Measurements from ENCODE around the gene SLC25A23. TPM values are rescaled to one million over a fixed set of nuclear protein-coding genes. Genes with fewer than 3 reads are reported as not detected.

The SLC25A23 gene
- total and polyA plus RNA-seq, 2 experiments from 2014 or later = 25.7 to 96.4 TPM

DNA sequence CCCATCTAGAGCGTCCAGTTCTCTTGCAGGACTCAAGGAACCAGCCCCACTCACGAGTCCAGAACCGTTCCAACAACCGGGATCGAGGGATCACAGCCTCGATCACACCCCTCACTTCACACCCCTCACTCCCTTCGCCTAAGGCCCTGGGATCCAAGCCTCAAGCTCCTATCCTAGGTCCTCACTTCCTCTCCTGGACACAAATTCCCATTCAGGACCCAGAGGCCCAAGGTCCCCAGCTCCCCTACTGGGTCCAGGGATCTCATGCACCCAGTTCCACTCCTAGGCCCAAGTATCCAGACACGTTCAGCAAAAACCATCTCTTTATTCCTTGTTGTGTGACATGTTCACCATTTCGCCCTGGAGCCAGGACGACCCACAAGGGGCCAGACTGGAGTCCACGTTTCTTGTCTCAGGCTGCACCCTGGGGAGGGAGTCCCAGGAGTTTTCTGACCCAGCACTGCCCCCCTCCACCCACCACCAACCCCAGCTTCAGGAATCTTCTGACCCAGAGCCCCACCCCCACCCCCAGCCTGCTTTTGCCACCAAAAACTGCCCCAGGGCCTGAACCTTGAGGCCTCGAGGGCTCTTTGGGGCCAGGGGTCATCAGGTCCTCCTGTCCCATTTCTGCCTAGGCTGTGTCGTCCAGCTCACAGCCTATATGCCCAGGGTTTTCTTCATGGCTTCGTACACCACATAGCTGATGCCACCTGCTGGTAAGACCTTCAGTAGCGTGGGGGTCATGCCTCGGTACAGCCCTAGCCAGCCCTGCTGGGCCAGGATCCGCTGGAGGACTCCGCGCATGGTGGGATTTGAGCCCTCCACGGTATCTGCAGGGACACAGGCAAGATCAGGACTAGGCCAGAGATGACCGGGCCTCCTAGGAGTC is 33.6 kb downstream of the SLC25A23 start:
- H3K36me3 Mint-ChIP-seq (ENCODE audit: low read depth) = peaks cover 40% of the 10 kb centered on the region
- Histone ChIP-seq H2AFZ (no peak overlapping the region), H3F3A (replicated peaks; ENCODE audit: low read depth) (0 out of 2 replicates have a peak, but pooled peaks cover 4% of the 10 kb centered on the region), H3K4me1 (ENCODE audit: insufficient read depth) (peaks cover 8% of the 10 kb centered on the region; the same call in 1 of the 2 replicates), H3K27me3 (ENCODE audit: insufficient read depth) (no peaks in the 10 kb centered on the region), H4K20me1 (replicated peaks; ENCODE audit: insufficient read depth) (peaks cover 25% of the 10 kb centered on the region), H3K4me2 (no peak overlapping the region), H3K27ac (ENCODE audit: low read depth) (no peak overlapping the region), H3K9me2 (ENCODE audit: insufficient read depth) (peaks cover 7% of the 10 kb centered on the region; the same call in 1 of the 2 replicates), H3K36me3 (ENCODE audit: insufficient read depth) (peaks cover 9% of the 10 kb centered on the region; the same call in 1 of the 2 replicates), H3K79me2 (replicated peaks; ENCODE audit: insufficient read depth) (peaks cover 32% of the 10 kb centered on the region), H3K4me3 (no peak overlapping the region)
- peaks cover 13% of the 10 kb centered on the region for H3K4me1 Mint-ChIP-seq
- DNase-seq (ENCODE audit: low spot score) (no peak), ATAC-seq (no peak)
- H3K27ac Mint-ChIP-seq = 0 out of 2 replicates have a peak overlapping the region, but pooled peaks have one; percentile 44
- peaks cover 17% of the 10 kb centered on the region for H3K27me3 Mint-ChIP-seq (ENCODE audit: insufficient read depth, low read depth, poor library complexity)
- TF ChIP-seq, protein P1, sequence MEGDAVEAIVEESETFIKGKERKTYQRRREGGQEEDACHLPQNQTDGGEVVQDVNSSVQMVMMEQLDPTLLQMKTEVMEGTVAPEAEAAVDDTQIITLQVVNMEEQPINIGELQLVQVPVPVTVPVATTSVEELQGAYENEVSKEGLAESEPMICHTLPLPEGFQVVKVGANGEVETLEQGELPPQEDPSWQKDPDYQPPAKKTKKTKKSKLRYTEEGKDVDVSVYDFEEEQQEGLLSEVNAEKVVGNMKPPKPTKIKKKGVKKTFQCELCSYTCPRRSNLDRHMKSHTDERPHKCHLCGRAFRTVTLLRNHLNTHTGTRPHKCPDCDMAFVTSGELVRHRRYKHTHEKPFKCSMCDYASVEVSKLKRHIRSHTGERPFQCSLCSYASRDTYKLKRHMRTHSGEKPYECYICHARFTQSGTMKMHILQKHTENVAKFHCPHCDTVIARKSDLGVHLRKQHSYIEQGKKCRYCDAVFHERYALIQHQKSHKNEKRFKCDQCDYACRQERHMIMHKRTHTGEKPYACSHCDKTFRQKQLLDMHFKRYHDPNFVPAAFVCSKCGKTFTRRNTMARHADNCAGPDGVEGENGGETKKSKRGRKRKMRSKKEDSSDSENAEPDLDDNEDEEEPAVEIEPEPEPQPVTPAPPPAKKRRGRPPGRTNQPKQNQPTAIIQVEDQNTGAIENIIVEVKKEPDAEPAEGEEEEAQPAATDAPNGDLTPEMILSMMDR (conservative IDR thresholded peaks at IDR 0.05; ENCODE audit: low read depth in 2 of 2) = peak; percentile 43 to 60; a peak in 3 of 4 replicates
- TF ChIP-seq, protein P2, sequence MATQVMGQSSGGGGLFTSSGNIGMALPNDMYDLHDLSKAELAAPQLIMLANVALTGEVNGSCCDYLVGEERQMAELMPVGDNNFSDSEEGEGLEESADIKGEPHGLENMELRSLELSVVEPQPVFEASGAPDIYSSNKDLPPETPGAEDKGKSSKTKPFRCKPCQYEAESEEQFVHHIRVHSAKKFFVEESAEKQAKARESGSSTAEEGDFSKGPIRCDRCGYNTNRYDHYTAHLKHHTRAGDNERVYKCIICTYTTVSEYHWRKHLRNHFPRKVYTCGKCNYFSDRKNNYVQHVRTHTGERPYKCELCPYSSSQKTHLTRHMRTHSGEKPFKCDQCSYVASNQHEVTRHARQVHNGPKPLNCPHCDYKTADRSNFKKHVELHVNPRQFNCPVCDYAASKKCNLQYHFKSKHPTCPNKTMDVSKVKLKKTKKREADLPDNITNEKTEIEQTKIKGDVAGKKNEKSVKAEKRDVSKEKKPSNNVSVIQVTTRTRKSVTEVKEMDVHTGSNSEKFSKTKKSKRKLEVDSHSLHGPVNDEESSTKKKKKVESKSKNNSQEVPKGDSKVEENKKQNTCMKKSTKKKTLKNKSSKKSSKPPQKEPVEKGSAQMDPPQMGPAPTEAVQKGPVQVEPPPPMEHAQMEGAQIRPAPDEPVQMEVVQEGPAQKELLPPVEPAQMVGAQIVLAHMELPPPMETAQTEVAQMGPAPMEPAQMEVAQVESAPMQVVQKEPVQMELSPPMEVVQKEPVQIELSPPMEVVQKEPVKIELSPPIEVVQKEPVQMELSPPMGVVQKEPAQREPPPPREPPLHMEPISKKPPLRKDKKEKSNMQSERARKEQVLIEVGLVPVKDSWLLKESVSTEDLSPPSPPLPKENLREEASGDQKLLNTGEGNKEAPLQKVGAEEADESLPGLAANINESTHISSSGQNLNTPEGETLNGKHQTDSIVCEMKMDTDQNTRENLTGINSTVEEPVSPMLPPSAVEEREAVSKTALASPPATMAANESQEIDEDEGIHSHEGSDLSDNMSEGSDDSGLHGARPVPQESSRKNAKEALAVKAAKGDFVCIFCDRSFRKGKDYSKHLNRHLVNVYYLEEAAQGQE (IDR thresholded peaks at IDR 0.05; ENCODE audit: unreplicated experiment) = no peak
- peaks cover 9% of the 10 kb centered on the region for H3K9me3 Mint-ChIP-seq
- peak overlapping the region; percentile 70 for H3K4me3 Mint-ChIP-seq

DNA sequence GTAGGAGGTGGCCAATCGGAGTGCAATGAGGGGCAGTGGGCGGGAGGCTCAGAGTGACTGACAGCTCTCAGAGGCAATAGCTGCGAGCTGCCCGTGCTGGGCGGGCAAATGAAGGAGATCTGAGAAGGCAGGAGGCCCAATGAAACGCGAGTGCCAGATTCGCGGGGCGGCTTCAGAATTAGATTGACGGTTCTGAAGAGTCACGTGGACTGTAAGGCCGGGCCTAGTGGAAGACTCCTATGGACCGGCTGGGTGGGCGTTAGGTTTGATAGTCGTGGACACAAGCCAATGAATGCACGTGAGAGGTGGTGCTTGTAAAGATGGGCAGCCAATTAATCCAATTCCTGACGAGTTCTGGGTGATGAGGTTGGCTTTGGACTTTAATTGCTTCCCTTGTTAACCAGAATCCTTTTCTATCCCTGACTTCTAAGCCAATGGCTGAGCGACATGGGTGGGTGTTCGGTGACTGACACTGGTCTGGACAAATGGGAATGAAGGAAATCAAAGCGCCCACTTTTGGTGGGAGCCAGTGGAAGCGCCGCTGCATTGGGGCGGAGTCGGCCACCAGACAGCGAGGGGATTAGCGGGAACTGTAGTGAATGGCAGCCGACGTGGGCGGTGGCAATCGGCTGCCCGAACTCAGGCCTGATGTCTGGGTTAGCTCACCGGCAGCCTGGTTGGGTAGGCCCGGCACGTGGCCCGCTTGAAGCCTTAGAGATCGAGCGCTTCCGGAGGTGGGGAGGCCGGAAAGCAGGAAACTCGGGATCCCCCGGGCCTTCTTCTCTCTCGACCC is 34.5 kb downstream of the SLC25A23 start:
- Histone ChIP-seq H2AFZ (no peak overlapping the region), H3K4me3 (no peak overlapping the region), H3K4me2 (no peak overlapping the region), H3K9me2 (ENCODE audit: insufficient read depth) (peaks cover 7% of the 10 kb centered on the region; the same call in 1 of the 2 replicates), H3F3A (replicated peaks; ENCODE audit: low read depth) (0 out of 2 replicates have a peak, but pooled peaks cover 4% of the 10 kb centered on the region), H4K20me1 (replicated peaks; ENCODE audit: insufficient read depth) (peaks cover 30% of the 10 kb centered on the region), H3K4me1 (ENCODE audit: insufficient read depth) (peaks cover 8% of the 10 kb centered on the region; the same call in 1 of the 2 replicates), H3K79me2 (replicated peaks; ENCODE audit: insufficient read depth) (peaks cover 40% of the 10 kb centered on the region), H3K27ac (ENCODE audit: low read depth) (no peak overlapping the region), H3K36me3 (ENCODE audit: insufficient read depth) (peaks cover 16% of the 10 kb centered on the region), H3K27me3 (ENCODE audit: insufficient read depth) (no peaks in the 10 kb centered on the region)
- Mint-ChIP-seq H3K4me3 (peak overlapping the region; percentile 70), H3K9me3 (peaks cover 9% of the 10 kb centered on the region), H3K36me3 (ENCODE audit: low read depth) (peaks cover 48% of the 10 kb centered on the region), H3K27ac (peak overlapping the region; percentile 55; the same call in 1 of the 2 replicates), H3K4me1 (peaks cover 13% of the 10 kb centered on the region), H3K27me3 (ENCODE audit: insufficient read depth, low read depth, poor library complexity) (peaks cover 16% of the 10 kb centered on the region)
- ATAC-seq (peak; percentile 87), DNase-seq (ENCODE audit: low spot score) (peak; percentile 100)
- no peak for TF ChIP-seq EZH2phosphoT487 (IDR thresholded peaks at IDR 0.05; ENCODE audit: unreplicated experiment)
- peak; percentile 83 for TF ChIP-seq CREB1 (CRISPR knock-in tag; IDR thresholded peaks at IDR 0.05; ENCODE audit: low read depth)
